HG03558 (cell line): ENCODE data around the gene MRPL38.
"Not testable (repeated sequence)": the region's sequence is repeated elsewhere in the genome, so short reads cannot be mapped to it uniquely, and the experiment has no call there.

Source experiments
- ATAC-seq: cut with Tn5 transposase; IDR thresholded peaks from one replicate; pipeline ENCODE4 v1.9.1; 2021; ENCODE audit warnings: moderate number of reproducible peaks; ENCODE audit not compliant: unreplicated experiment; ENCODE audit errors: extremely low read depth

The MRPL38 gene

GRCh38 chr17:75898065-75898464 lies 6.6 kb downstream of the MRPL38 start:
- ATAC-seq: no peak

GRCh38 chr17:75897160-75898019 lies 7.3 kb downstream of the MRPL38 start:
- ATAC-seq: no peak

- no peak for ATAC-seq
These were observed 8.1 kb downstream of the MRPL38 start, which contains the start of gene TRIM65 for GRCh38 chr17:75896415-75897159. TRIM65 (minus strand) TSS chr17:75896951; CDS start chr17:75896937, 14 bp downstream.

- no peak for ATAC-seq
These were observed 9.1 kb downstream of the MRPL38 start for GRCh38 chr17:75895370-75896155.

GRCh38 chr17:75894049-75894733 lies 10.5 kb downstream of the MRPL38 start:
- no peak for ATAC-seq

GRCh38 chr17:75893305-75894048 lies 11.2 kb downstream of the MRPL38 start:
- ATAC-seq: no peak

- ATAC-seq: no peak
These were observed 12.0 kb downstream of the MRPL38 start for GRCh38 chr17:75892556-75893224.

GRCh38 chr17:75891605-75892555 lies 12.8 kb downstream of the MRPL38 start:
- ATAC-seq: no peak

- no peak for ATAC-seq
These were observed 13.6 kb downstream of the MRPL38 start for GRCh38 chr17:75891022-75891604.

- ATAC-seq: no peak
These were observed 15.2 kb downstream of the MRPL38 start for GRCh38 chr17:75889454-75889853.

- no peak for ATAC-seq
These were observed 16.2 kb downstream of the MRPL38 start for GRCh38 chr17:75888484-75888883.

GRCh38 chr17:75885860-75886259 lies 18.8 kb downstream of the MRPL38 start:
- ATAC-seq: not testable (repeated sequence)

- ATAC-seq: no peak
These were observed 19.3 kb downstream of the MRPL38 start for GRCh38 chr17:75885431-75885830.

- ATAC-seq: no peak
These were observed 22.8 kb downstream of the MRPL38 start for GRCh38 chr17:75881678-75882454.

- ATAC-seq: no peak
These were observed 24.4 kb downstream of the MRPL38 start for GRCh38 chr17:75880266-75880665.

GRCh38 chr17:75878174-75878998 lies 26.3 kb downstream of the MRPL38 start, which contains the start of gene TRIM47:
TRIM47 (minus strand) TSS chr17:75878581; CDS start chr17:75878548, 33 bp downstream.
- ATAC-seq: no peak
